AG04450 (cell line): ENCODE measurements around the gene ITGAL. TPM values are rescaled to one million over a fixed set of nuclear protein-coding genes. Genes with fewer than 3 reads are reported as not detected.

Experiments
- CTCF ChIA-PET: fragments of 300-600, 350-600 bp; formaldehyde crosslinking; extraction: SDS; loops from one replicate; lab custom pipeline; 2022; ENCODE audit warnings: antibody characterized with exemption, inconsistent platforms; lab: Charles Lee
- POLR2A ChIA-PET: fragments of 350-600 bp; formaldehyde crosslinking; extraction: SDS; loops from one replicate; lab custom pipeline; 2021; ENCODE audit warnings: antibody characterized with exemption, inconsistent platforms; lab: Yijun Ruan, JAX
- DNase-seq: peaks from one replicate; pipeline ENCODE4 v3.0.0-alpha.2; 2011; ENCODE audit warnings: low read depth, low spot score
- H3K27ac ChIP-seq: one replicate; pipeline ENCODE4 v1.5.1; 2012; ENCODE audit warnings: low read depth, low read length, control low read depth
- H3K27me3 ChIP-seq: one replicate; pipeline ENCODE4 v1.6.0; 2012; ENCODE audit warnings: low read length; ENCODE audit not compliant: control insufficient read depth, insufficient read depth
- H3K4me3 ChIP-seq: 2 replicates; pipeline ENCODE4 v1.5.1; 2011; ENCODE audit warnings: mild to moderate bottlenecking, low read depth, low read length, control low read depth
- H3K9me3 ChIP-seq: 2 replicates; pipeline ENCODE4 v1.5.1; 2012; ENCODE audit warnings: low read length; ENCODE audit not compliant: control insufficient read depth, insufficient read depth
- CTCF ChIP-seq: IDR thresholded peaks from 2 replicates; pipeline ENCODE4 v1.5.1; 2011; ENCODE audit warnings: low read depth, low read length, control low read depth, inconsistent platforms
- polyA minus RNA-seq: library from RNA; depleted of rRNA, polyadenylated mRNA; stranded (reverse); fragments of >200 nt; gene quantifications from 2 replicates; pipeline ENCODE4 v1.2.3, GENCODE V29; 2011; rRNA and poly(A)+ RNA removed
- polyA plus RNA-seq: library from polyadenylated mRNA; depleted of rRNA; stranded (reverse); fragments of >200 nt; gene quantifications from 2 replicates; pipeline ENCODE4 v1.2.3, GENCODE V29; 2011; rRNA removed

The ITGAL gene
- polyA plus RNA-seq: not detected in 2 replicates
- polyA minus RNA-seq: not detected in 2 replicates

GRCh38 chr16:30472328-30472942 is at the start of gene ITGAL:
Gene ITGAL (plus strand): TSS chr16:30472742. CDS start chr16:30472838, 96 bp downstream.
- Histone ChIP-seq H3K4me3 (no peak within 1 kb of the TSS), H3K27me3 (peaks cover 45% of the 10 kb centered on the region), H3K9me3 (peaks cover 3% of the 10 kb centered on the region; the same call in 1 of the 2 replicates), H3K27ac (no peak within 1 kb of the TSS)
- no peak for TF ChIP-seq CTCF
- CTCF ChIA-PET: interaction anchor here (0.7 kb wide), 2 partner anchors 23 to 157 kb away, joined by 3 to 4 read pairs; no protein-coding TSS in a partner anchor
- DNase-seq: no peak
- POLR2A ChIA-PET: interaction anchor here (0.6 kb wide), 1 partner anchor 178 kb away, joined by 3 read pairs; the partner anchor contains the start of gene PRR14

- H3K9me3 ChIP-seq: no peaks in the 10 kb centered on the region
- no peak overlapping the region for H3K27ac ChIP-seq
- DNase-seq: no peak
- no peaks in the 10 kb centered on the region for H3K27me3 ChIP-seq
- no peak for TF ChIP-seq CTCF
- ChIA-PET POLR2A (no interaction called here), CTCF (no interaction called here)
- no peak overlapping the region for H3K4me3 ChIP-seq
Observed at GRCh38 chr16:30428055-30428454, 44.5 kb upstream of the ITGAL start.

GRCh38 chr16:30429418-30429677 is 43.2 kb upstream of the ITGAL start:
- no peak overlapping the region for H3K27ac ChIP-seq
- CTCF ChIA-PET: interaction anchor here (0.6 to 2.5 kb wide), 23 partner anchors 9 to 305 kb away, joined by 3 to 12 read pairs (median 4); partner anchors contain the start of genes PRR14 and SEPHS2
- H3K9me3 ChIP-seq: no peaks in the 10 kb centered on the region
- H3K27me3 ChIP-seq: no peaks in the 10 kb centered on the region
- no peak for TF ChIP-seq CTCF
- POLR2A ChIA-PET: interaction anchor here (0.5 to 1.6 kb wide), 4 partner anchors 11 to 181 kb away, joined by 3 to 11 read pairs (median 6); partner anchors contain the start of gene ZNF689
- peak overlapping the region; percentile 93 for H3K4me3 ChIP-seq
- no peak for DNase-seq

- ChIA-PET CTCF (interaction anchor here (0.6 to 2.5 kb wide), 22 partner anchors 9 to 306 kb away, joined by 3 to 12 read pairs (median 4); partner anchors contain the start of genes PRR14 and SEPHS2), POLR2A (interaction anchor here (0.5 to 1.6 kb wide), 5 partner anchors 12 to 180 kb away, joined by 3 to 11 read pairs (median 8); partner anchors contain the start of gene ZNF689)
- peak; percentile 91 for DNase-seq
- Histone ChIP-seq H3K27ac (no peak within 1 kb of the TSS), H3K9me3 (no peaks in the 10 kb centered on the region), H3K4me3 (peak within 1 kb of the TSS; percentile 93), H3K27me3 (no peaks in the 10 kb centered on the region)
- TF ChIP-seq CTCF: peak; percentile 71
Observed at GRCh38 chr16:30429678-30430427, 42.7 kb upstream of the ITGAL start, which contains the start of gene DCTPP1. Gene DCTPP1 (minus strand): TSS chr16:30430030. CDS start chr16:30429980, 50 bp downstream.
